ENCODE results near the gene CADPS2. TPM values are rescaled to one million over a fixed set of nuclear protein-coding genes. Genes with fewer than 3 reads are reported as not detected.

The CADPS2 gene
- total and polyA plus RNA-seq, 2 of the 4 experiments (the other 2 are of a cell fraction) = 0.10 to 0.54 TPM

DNA sequence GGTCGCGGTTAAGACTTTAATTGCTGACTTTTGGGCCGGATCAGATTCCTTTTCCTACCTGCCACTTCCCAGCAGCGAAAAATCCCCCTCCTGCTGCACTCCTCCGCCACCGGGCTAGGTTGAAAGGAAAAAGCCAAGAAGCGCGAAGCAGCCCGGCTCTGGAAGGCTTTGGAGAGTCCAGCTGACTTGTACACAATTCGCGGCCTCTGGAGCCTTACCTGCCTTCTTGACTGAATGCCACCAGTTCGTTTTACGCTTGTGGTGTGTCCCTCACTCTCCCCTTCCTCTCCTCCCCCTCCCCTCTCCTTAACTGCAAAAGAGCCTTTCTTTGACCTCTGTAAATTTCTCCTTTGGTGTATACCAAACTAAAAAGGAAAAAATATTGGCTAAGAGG, 579.0 kb downstream of the CADPS2 start:
- no peak overlapping the region for H2BK120ac ChIP-seq (ENCODE audit: low read depth, low read length)
- H3K9me1 ChIP-seq (ENCODE audit: insufficient read depth, low read length) = no peaks in the 10 kb centered on the region
- H3K4ac ChIP-seq (ENCODE audit: low read depth, low read length) = no peak overlapping the region
- H3K56ac ChIP-seq (ENCODE audit: extremely low read depth, insufficient read depth, low read length) = no peak overlapping the region
- no peaks in the 10 kb centered on the region for H3K79me1 ChIP-seq (ENCODE audit: low read depth in 1 of 2, low read length in 2 of 2)
- H3K18ac ChIP-seq (ENCODE audit: low read depth, low read length) = no peak overlapping the region
- CTCF ChIA-PET = no interaction called here
- H3K9ac ChIP-seq (ENCODE audit: low read depth, low read length) = no peak overlapping the region
- BruUV-seq (replicated peaks) = no TSS peak
- dilution Hi-C loops (cut with HindIII; ENCODE audit: low sequenced_read_pairs, unreplicated experiment) = no loop called here
- TF ChIP-seq SMC3 (IDR thresholded peaks at IDR 0.05; ENCODE audit: low read depth, low read length) (no peak), POLR2A (IDR thresholded peaks at IDR 0.05; ENCODE audit: low read depth, low read length) (no peak), CTCF (conservative IDR thresholded peaks at IDR 0.05; ENCODE audit: low read depth, low read length) (no peak), FOS (IDR thresholded peaks at IDR 0.05; ENCODE audit: low read depth, low read length) (no peak), ELK1 (IDR thresholded peaks at IDR 0.05; ENCODE audit: borderline replicate concordance, low read depth, low read length) (no peak), CEBPB (IDR thresholded peaks at IDR 0.05; ENCODE audit: low read depth, low read length) (no peak), MXI1 (IDR thresholded peaks at IDR 0.05; ENCODE audit: borderline replicate concordance, low read depth, low read length) (no peak), MAZ (IDR thresholded peaks at IDR 0.05; ENCODE audit: borderline replicate concordance, low read depth, low read length) (no peak), NFE2L2 (IDR thresholded peaks at IDR 0.05; ENCODE audit: low read depth, low read length) (no peak), RFX5 (IDR thresholded peaks at IDR 0.05; ENCODE audit: low read depth, low read length) (no peak), CHD1 (IDR thresholded peaks at IDR 0.05; ENCODE audit: low read depth, low read length) (no peak)
- TF ChIP-seq, protein P1, sequence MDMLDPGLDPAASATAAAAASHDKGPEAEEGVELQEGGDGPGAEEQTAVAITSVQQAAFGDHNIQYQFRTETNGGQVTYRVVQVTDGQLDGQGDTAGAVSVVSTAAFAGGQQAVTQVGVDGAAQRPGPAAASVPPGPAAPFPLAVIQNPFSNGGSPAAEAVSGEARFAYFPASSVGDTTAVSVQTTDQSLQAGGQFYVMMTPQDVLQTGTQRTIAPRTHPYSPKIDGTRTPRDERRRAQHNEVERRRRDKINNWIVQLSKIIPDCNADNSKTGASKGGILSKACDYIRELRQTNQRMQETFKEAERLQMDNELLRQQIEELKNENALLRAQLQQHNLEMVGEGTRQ (IDR thresholded peaks at IDR 0.05; ENCODE audit: low read depth, low read length) = no peak
- no peak overlapping the region for H3K4me3 ChIP-seq (ENCODE audit: insufficient read depth, low read depth, low read length)
- H2BK15ac ChIP-seq (ENCODE audit: low read depth, low read length) = no peak overlapping the region
- no peak overlapping the region for H3K4me2 ChIP-seq (ENCODE audit: low read depth, low read length)
- POLR2A ChIA-PET (ENCODE audit: unreplicated experiment) = no interaction called here
- H2AK5ac ChIP-seq (ENCODE audit: low read depth, low read length) = no peak overlapping the region
- no CpG with 5 or more reads among the region's 13 CpGs for WGBS, 2 experiments (ENCODE audit: extremely low coverage in 2 of 2, insufficient read length in 1 of 2)
- intact Hi-C loops (cut with micrococcal nuclease) = no loop called here
- H3K27me3 ChIP-seq (ENCODE audit: control insufficient read depth, insufficient read depth, low read length) = peaks cover 83% of the 10 kb centered on the region
- no peak overlapping the region for H2AFZ ChIP-seq (replicated peaks; ENCODE audit: low read length, poor library complexity)
- no peak overlapping the region for H4K8ac ChIP-seq (ENCODE audit: low read depth in 2 of 2, low read length in 2 of 2)
- in situ Hi-C loops (cut with MboI; ENCODE audit: low sequenced_read_pairs) = no loop called here
- no peak overlapping the region for H4K5ac ChIP-seq (ENCODE audit: low read depth, low read length)
- no peaks in the 10 kb centered on the region for H3K36me3 ChIP-seq (ENCODE audit: control insufficient read depth, insufficient read depth, low read length)
- DNase-seq (no peak), ATAC-seq (ENCODE audit: low read depth) (no peak)
- no peaks in the 10 kb centered on the region for H4K20me1 ChIP-seq (ENCODE audit: insufficient read depth, low read length)
- H3K4me1 ChIP-seq (ENCODE audit: control insufficient read depth, insufficient read depth, low read length) = no peaks in the 10 kb centered on the region
- H2BK20ac ChIP-seq (ENCODE audit: low read depth, low read length) = no peak overlapping the region
- peaks cover 9% of the 10 kb centered on the region for H3K9me3 ChIP-seq (ENCODE audit: control insufficient read depth, insufficient read depth, low read length)
- H3K27ac ChIP-seq (ENCODE audit: insufficient read depth, low read length) = no peak overlapping the region
- no peak overlapping the region for H4K91ac ChIP-seq (ENCODE audit: insufficient read depth, low read depth, low read length)
- no peak overlapping the region for H3K23ac ChIP-seq (ENCODE audit: low read depth, low read length)
- no peak overlapping the region for H2BK5ac ChIP-seq (ENCODE audit: low read depth, low read length, poor library complexity, severe bottlenecking)
- H2AK9ac ChIP-seq (replicated peaks; ENCODE audit: low read depth, low read length, poor library complexity) = no peak overlapping the region
- no peak overlapping the region for H3K14ac ChIP-seq (replicated peaks; ENCODE audit: low read depth, low read length)
